Naive thymus-derived CD4-positive, alpha-beta T cell (primary cell): Measurements from ENCODE around the gene PSMD8. TPM values are rescaled to one million over a fixed set of nuclear protein-coding genes. Genes with fewer than 3 reads are reported as not detected.

ENCODE experiments used
- ATAC-seq: fragments of 150-1000 bp; cut with Tn5 transposase; 2 replicates; pipeline ENCODE4 v1.10.0; 2021; ENCODE audit warnings: mild to moderate bottlenecking, moderate library complexity
- CTCF ChIA-PET: fragments of 350-600 bp; sonication (Branson Sonifier 250); formaldehyde crosslinking; loops from one replicate; lab custom pipeline; 2021; ENCODE audit warnings: antibody characterized with exemption; lab: Charles Lee
- POLR2A ChIA-PET: fragments of 350-600 bp; sonication (Branson Sonifier 250); formaldehyde crosslinking; loops from one replicate; lab custom pipeline; 2021; ENCODE audit warnings: antibody characterized with exemption, inconsistent platforms; lab: Charles Lee
- DNase-seq, 9 donors: peaks; one replicate each; pipeline versions ENCODE4 v3.0.0 to v3.0.0-alpha.2; 2020 to 2022; ENCODE audit warnings: mixed read lengths in 1 of 9
- H3K27ac ChIP-seq: one replicate; pipeline ENCODE4 v1.7.0; 2013; ENCODE audit warnings: mild to moderate bottlenecking, low read depth, low read length, moderate library complexity
- H3K27me3 ChIP-seq, 2 donors: one replicate each; pipeline ENCODE4 v1.7.0; 2013; ENCODE audit warnings: low read length in 2 of 2, mild to moderate bottlenecking in 2 of 2, moderate library complexity in 2 of 2; ENCODE audit not compliant: control insufficient read depth in 2 of 2, insufficient read depth in 2 of 2
- H3K36me3 ChIP-seq, 3 experiments: 1 replicate in 2 of 3; 2 replicates in 1 of 3; pipeline ENCODE4 v1.7.0; 2013; ENCODE audit warnings: low read length in 3 of 3, mild to moderate bottlenecking in 3 of 3, moderate library complexity in 1 of 3; ENCODE audit not compliant: insufficient read depth in 3 of 3, control insufficient read depth in 2 of 3
- H3K4me1 ChIP-seq, 2 donors: one replicate each; pipeline ENCODE4 v1.7.0; 2013; ENCODE audit warnings: low read length in 2 of 2, mild to moderate bottlenecking in 2 of 2, moderate library complexity in 1 of 2; ENCODE audit not compliant: control insufficient read depth in 2 of 2, insufficient read depth in 2 of 2
- H3K4me3 ChIP-seq: 2 replicates; pipeline ENCODE4 v1.7.0; 2013; ENCODE audit warnings: mild to moderate bottlenecking, low read length
- H3K9me3 ChIP-seq, 3 experiments: 1 replicate in 2 of 3; 2 replicates in 1 of 3; pipeline ENCODE4 v1.7.0; 2013; ENCODE audit warnings: low read length in 3 of 3; ENCODE audit not compliant: control insufficient read depth in 2 of 3
- H3K27ac Mint-ChIP-seq, 9 donors: one replicate each; pipeline ENCODE4 v1.8.0; 2020 to 2022; ENCODE audit warnings: mixed read lengths in 9 of 9, mild to moderate bottlenecking in 8 of 9, moderate library complexity in 5 of 9, inconsistent platforms in 2 of 9
- H3K27me3 Mint-ChIP-seq, 5 donors: one replicate each; pipeline ENCODE4 v1.8.0; 2021 to 2022; ENCODE audit warnings: mixed read lengths in 5 of 5, mild to moderate bottlenecking in 1 of 5
- H3K36me3 Mint-ChIP-seq, 5 donors: one replicate each; pipeline ENCODE4 v1.8.0; 2020 to 2022; ENCODE audit warnings: mixed read lengths in 5 of 5, mild to moderate bottlenecking in 3 of 5, inconsistent platforms in 1 of 5
- H3K4me1 Mint-ChIP-seq, 7 donors: one replicate each; pipeline ENCODE4 v1.8.0; 2020 to 2022; ENCODE audit warnings: mixed read lengths in 7 of 7, mild to moderate bottlenecking in 3 of 7, inconsistent platforms in 1 of 7
- H3K4me3 Mint-ChIP-seq, 10 donors: one replicate each; pipeline ENCODE4 v1.8.0; 2020 to 2022; ENCODE audit warnings: mild to moderate bottlenecking in 10 of 10, mixed read lengths in 10 of 10, moderate library complexity in 6 of 10, inconsistent platforms in 2 of 10
- H3K9me3 Mint-ChIP-seq, 11 donors: one replicate each; pipeline ENCODE4 v1.8.0; 2020 to 2022; ENCODE audit warnings: mixed read lengths in 11 of 11, mild to moderate bottlenecking in 4 of 11, inconsistent platforms in 1 of 11, moderate library complexity in 1 of 11
- intact Hi-C, 2 donors: fragments of 100-400 bp; cut with micrococcal nuclease; formaldehyde crosslinking; loops; one replicate each; pipeline ENCODE4 v1.15.1; 2023
- polyA plus RNA-seq, 2 donors: library from polyadenylated mRNA; unstranded; fragments of 300-500 nt; fragmentation: Illumina TruSeq; gene quantifications; one replicate each; pipeline ENCODE4 v1.2.3, GENCODE V29; 2021
- total RNA-seq, 6 experiments: library from RNA in 5 of 6; stranded (reverse) in 5 of 6; gene quantifications; 1 replicate in 5 of 6; 2 replicates in 1 of 6; pipeline ENCODE4 v1.2.3 and lab custom pipeline; 2021 to 2026

Gene PSMD8
- total and polyA plus RNA-seq, 7 experiments from 2014 or later: 68.4 to 181 (median 77.5) TPM

DNA sequence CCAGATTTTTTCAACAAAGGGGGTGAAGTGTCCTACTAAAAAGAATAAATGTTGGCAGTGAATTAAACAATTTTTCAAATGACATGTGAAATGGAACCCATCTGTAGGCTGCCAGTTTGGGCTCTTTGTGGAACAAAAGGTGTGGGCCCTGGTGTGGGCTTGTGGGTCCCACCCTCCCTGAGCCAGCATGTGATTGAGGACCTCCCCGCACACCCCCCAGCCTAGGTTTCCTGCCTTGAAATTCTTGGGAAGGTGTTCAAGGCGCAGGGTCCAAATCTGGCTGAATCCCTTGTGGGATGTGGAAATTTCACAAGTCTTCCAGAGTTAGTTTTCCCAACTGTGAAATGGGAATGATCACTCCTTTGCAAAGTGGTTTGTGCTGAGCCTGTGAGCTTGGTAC lies 9.4 kb downstream of the PSMD8 start:
- Histone ChIP-seq H3K9me3 (no peaks in the 10 kb centered on the region), H3K36me3 (peaks cover 18 to 64% (median 27%) of the 10 kb centered on the region in 3 experiments), H3K27me3 (no peaks in the 10 kb centered on the region), H3K4me1 (peaks cover 7 to 27% of the 10 kb centered on the region in 2 donors), H3K27ac (no peak overlapping the region), H3K4me3 (no peak overlapping the region)
- H3K9me3 Mint-ChIP-seq: peaks cover 0 to 4% (median 0%) of the 10 kb centered on the region in 11 donors
- peaks cover 6 to 26% (median 10%) of the 10 kb centered on the region in 5 donors for H3K27me3 Mint-ChIP-seq
- H3K36me3 Mint-ChIP-seq: peaks cover 0 to 60% (median 39%) of the 10 kb centered on the region in 5 donors
- H3K27ac Mint-ChIP-seq: no peak overlapping the region
- H3K4me1 Mint-ChIP-seq: peaks cover 5 to 26% (median 14%) of the 10 kb centered on the region in 7 donors
- intact Hi-C loops: no loop called here
- DNase-seq (no peak), ATAC-seq (no peak)
- POLR2A ChIA-PET: interaction anchor here (1.0 kb wide), 1 partner anchor 9 kb away, joined by 5 read pairs; the partner anchor contains the start of gene PSMD8
- no peak overlapping the region for H3K4me3 Mint-ChIP-seq
- CTCF ChIA-PET: no interaction called here

DNA sequence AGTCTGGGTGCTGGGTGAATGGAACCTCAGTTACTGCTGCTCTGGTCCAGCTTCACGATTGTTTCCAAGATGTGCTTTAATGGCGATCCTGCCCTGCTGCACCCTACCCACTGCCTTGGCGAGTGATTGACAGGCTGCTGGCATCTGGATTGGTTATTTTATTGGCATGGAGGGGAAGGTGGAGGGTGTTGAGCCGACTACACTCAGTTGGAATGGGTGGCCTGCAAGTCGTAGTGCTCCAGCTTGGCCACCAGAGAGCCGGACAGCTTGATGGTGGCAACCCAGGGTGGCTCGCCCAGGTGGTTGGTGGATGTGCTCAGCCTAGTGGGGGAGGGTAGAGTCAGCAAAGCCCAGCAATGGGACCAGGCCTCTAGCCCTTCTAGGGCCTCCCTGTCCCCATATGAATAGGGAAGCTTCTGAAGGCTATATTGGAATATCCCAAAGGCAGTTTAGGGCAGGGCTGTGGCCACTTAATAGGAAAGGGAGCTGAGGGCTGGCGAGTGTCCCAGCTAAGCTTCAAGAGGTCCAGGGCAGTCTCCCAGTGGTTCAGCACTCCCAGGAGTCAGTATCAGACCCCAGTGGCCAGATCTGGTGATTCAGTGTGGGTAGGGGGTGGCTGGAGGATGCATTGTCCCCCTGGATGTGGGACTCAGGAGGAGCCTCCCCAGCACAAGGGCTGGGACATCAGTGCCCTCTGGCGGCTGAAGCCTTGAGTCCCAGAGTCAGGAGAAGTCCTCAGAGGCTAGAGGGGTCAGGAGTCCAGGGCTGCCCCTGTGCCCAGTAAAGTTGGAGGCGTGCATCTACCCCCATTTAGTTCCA lies 10.0 kb downstream of the PSMD8 start:
- Mint-ChIP-seq H3K4me1 (peaks cover 5 to 23% (median 15%) of the 10 kb centered on the region in 7 donors), H3K9me3 (peaks cover 0 to 4% (median 0%) of the 10 kb centered on the region in 11 donors), H3K27me3 (peaks cover 6 to 26% (median 13%) of the 10 kb centered on the region in 5 donors), H3K27ac (peak overlapping the region in 2 of 9 donors; percentile 2 to 9), H3K4me3 (peak overlapping the region in 1 of 10 donors; percentile 29), H3K36me3 (peaks cover 0 to 54% (median 34%) of the 10 kb centered on the region in 5 donors)
- Histone ChIP-seq H3K4me3 (no peak overlapping the region), H3K27ac (no peak overlapping the region), H3K27me3 (no peaks in the 10 kb centered on the region), H3K36me3 (peaks cover 13 to 57% (median 23%) of the 10 kb centered on the region in 3 experiments), H3K4me1 (peaks cover 13 to 33% of the 10 kb centered on the region in 2 donors), H3K9me3 (no peaks in the 10 kb centered on the region)
- intact Hi-C loops: loop anchor here in 1 of 2 donors (5.0 kb wide), 1 partner anchor 67 kb away; the partner anchor contains the start of genes KCNK6 and YIF1B
- CTCF ChIA-PET: no interaction called here
- DNase-seq (no peak), ATAC-seq (no peak)
- POLR2A ChIA-PET: interaction anchor here (1.0 to 4.5 kb wide), 2 partner anchors 10 to 18 kb away, joined by 5 to 28 read pairs; partner anchors contain the start of genes FAM98C and PSMD8

DNA sequence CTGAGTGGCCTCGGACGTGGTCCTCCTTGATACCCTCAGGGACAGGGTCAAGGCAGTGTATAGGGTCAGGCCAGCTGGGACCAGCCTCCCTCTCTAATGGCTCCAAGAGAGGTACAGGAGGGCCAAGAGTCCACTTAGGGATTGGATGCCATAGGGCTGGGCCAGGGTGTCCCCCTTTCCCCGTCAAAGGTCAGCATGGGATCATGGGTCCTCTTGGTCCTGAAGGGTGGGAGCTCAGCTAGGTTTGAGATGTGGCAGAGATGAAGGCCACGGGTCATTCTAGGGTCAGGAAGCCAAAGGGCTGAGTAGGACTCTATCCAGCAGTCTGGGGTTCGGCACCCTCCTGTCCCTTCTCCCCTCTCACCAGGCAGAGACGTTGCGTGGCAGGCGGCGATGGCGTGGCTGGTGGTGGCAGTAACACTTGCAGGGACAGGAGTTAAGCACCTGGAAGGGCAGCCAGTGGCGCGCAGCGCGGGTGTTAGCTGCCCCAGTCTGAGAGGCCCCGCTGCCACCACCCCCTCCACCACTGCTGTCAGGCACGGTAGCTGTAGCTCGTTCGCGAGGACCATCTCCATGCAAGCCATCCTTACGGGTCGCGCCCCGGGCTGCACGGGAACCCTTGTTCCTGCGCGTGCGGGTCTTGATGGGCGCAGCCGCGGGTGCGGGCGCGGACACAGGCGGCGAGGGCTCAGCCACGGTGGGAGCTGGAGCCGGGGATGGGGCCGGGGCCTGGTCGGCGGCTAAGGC lies 10.9 kb downstream of the PSMD8 start:
- Histone ChIP-seq H3K9me3 (no peaks in the 10 kb centered on the region), H3K4me1 (peaks cover 13 to 34% of the 10 kb centered on the region in 2 donors), H3K27me3 (no peaks in the 10 kb centered on the region), H3K4me3 (no peak overlapping the region), H3K27ac (no peak overlapping the region), H3K36me3 (peaks cover 13 to 51% (median 18%) of the 10 kb centered on the region in 3 experiments)
- ATAC-seq (no peak), DNase-seq (no peak)
- Mint-ChIP-seq H3K9me3 (peaks cover 0 to 4% (median 0%) of the 10 kb centered on the region in 11 donors), H3K27ac (peak overlapping the region in 1 of 9 donors; percentile 19), H3K4me3 (peak overlapping the region in 2 of 10 donors; percentile 29 to 34), H3K36me3 (peaks cover 0 to 48% (median 30%) of the 10 kb centered on the region in 5 donors), H3K4me1 (peaks cover 5 to 26% (median 21%) of the 10 kb centered on the region in 7 donors), H3K27me3 (peaks cover 6 to 32% (median 20%) of the 10 kb centered on the region in 5 donors)
- ChIA-PET POLR2A (interaction anchor here (1.0 to 4.5 kb wide), 4 partner anchors 9 to 18 kb away, joined by 3 to 28 read pairs (median 4); partner anchors contain the start of genes FAM98C and PSMD8), CTCF (interaction anchor here (1.2 kb wide), 1 partner anchor 11 kb away, joined by 3 read pairs; the partner anchor contains the start of gene PSMD8)
- intact Hi-C loops: loop anchor here in 1 of 2 donors (5.0 kb wide), 1 partner anchor 68 kb away; the partner anchor contains the start of genes KCNK6 and YIF1B

DNA sequence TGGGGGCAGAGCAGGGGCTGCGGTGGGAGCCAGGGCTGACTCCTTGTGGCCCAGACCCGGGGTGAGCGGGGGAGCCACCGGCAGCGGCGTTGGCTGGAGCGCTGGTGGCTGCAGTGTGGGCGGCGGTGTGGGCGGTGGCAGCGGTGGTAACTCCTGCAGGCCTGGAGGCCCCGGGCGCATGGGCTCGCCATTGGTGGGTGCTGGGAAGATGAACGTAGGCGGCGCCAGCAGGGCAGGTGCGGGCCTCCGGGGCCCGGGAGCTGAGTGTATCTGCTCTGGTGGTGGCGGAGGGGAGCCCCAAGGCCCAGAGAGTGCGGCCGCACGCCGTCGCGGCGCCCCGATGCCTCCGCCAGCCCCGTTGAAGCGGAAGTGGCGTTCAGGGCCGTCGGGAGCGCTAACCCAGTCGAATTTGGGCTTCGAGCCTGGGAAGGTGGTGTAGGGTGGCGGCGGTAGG lies 11.5 kb downstream of the PSMD8 start:
- intact Hi-C loops: loop anchor here in 1 of 2 donors (2.0 to 5.0 kb wide), 2 partner anchors 69 to 121 kb away; partner anchors contain the start of genes KCNK6 and YIF1B
- Mint-ChIP-seq H3K27ac (no peak overlapping the region), H3K27me3 (peaks cover 6 to 34% (median 22%) of the 10 kb centered on the region in 5 donors), H3K9me3 (peaks cover 0 to 2% (median 0%) of the 10 kb centered on the region in 11 donors), H3K4me1 (peaks cover 5 to 26% (median 21%) of the 10 kb centered on the region in 7 donors), H3K36me3 (peaks cover 0 to 43% (median 28%) of the 10 kb centered on the region in 5 donors), H3K4me3 (peak overlapping the region in 2 of 10 donors; percentile 37 to 91)
- Histone ChIP-seq H3K4me3 (no peak overlapping the region), H3K27me3 (no peaks in the 10 kb centered on the region), H3K9me3 (no peaks in the 10 kb centered on the region), H3K27ac (no peak overlapping the region), H3K36me3 (peaks cover 10 to 45% (median 14%) of the 10 kb centered on the region in 3 experiments), H3K4me1 (peaks cover 13 to 34% of the 10 kb centered on the region in 2 donors)
- no peak for ATAC-seq
- POLR2A ChIA-PET: interaction anchor here (1.0 to 4.5 kb wide), 4 partner anchors 8 to 17 kb away, joined by 3 to 28 read pairs (median 4); partner anchors contain the start of genes FAM98C and PSMD8
- CTCF ChIA-PET: interaction anchor here (1.2 kb wide), 1 partner anchor 12 kb away, joined by 3 read pairs; the partner anchor contains the start of gene PSMD8
- no peak for DNase-seq

DNA sequence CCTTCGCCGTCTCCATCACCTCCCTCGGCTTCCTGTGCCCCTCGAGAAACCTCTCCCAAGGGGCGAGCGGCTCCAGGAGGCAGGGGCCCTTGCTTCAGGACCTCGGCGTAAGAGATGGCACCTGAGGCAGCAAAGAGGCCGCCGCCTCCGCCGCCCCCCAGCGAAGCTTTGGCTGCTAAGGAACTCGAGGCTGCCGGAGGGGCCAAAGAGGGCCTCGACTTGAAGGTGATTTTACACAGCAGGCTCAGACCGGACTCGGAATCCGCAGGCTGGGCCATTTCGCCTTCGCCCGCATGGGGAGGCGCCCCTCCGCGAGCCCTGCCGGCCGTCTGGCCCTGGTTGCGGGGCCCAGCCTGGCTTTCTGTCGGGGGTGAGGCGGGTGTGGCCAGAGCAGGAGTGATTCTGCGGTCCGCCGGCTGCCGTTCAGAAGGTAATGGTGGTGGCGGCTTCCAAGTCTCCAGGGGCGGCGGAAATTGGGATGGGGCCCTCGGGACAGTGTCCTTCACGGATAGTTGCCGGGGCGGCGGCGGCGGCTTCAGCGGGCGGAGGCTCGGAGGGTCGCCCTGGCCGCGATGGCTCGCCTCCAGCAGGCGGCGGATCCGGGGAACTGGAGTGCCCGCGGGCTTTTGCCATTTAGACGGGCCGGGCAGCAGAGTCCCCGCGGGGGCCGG lies 12.1 kb downstream of the PSMD8 start:
- Mint-ChIP-seq H3K36me3 (peaks cover 0 to 37% (median 22%) of the 10 kb centered on the region in 5 donors), H3K27me3 (peaks cover 6 to 40% (median 28%) of the 10 kb centered on the region in 5 donors), H3K4me3 (peak overlapping the region in 2 of 10 donors; percentile 37 to 91), H3K9me3 (peaks cover 0 to 2% (median 0%) of the 10 kb centered on the region in 11 donors), H3K4me1 (peaks cover 5 to 26% (median 21%) of the 10 kb centered on the region in 7 donors), H3K27ac (no peak overlapping the region)
- no peak for DNase-seq
- no peak overlapping the region for H3K27ac ChIP-seq
- POLR2A ChIA-PET: interaction anchor here (1.3 to 4.5 kb wide), 5 partner anchors 10 to 16 kb away, joined by 3 to 28 read pairs (median 11); partner anchors contain the start of genes FAM98C and PSMD8
- peaks cover 7 to 39% (median 8%) of the 10 kb centered on the region in 3 experiments for H3K36me3 ChIP-seq
- CTCF ChIA-PET: interaction anchor here (1.8 kb wide), 1 partner anchor 248 kb away, joined by 4 read pairs; no protein-coding TSS in a partner anchor
- no peaks in the 10 kb centered on the region for H3K27me3 ChIP-seq
- H3K4me1 ChIP-seq: peaks cover 13 to 34% of the 10 kb centered on the region in 2 donors
- H3K4me3 ChIP-seq: no peak overlapping the region
- intact Hi-C loops: loop anchor here in 1 of 2 donors (2.0 to 5.0 kb wide), 2 partner anchors 69 to 120 kb away; partner anchors contain the start of genes KCNK6 and YIF1B
- H3K9me3 ChIP-seq: no peaks in the 10 kb centered on the region
- ATAC-seq: no peak
